Brain pericyte (primary cell): Measurements from ENCODE around the gene POLR3F.
"Not testable (repeated sequence)": the region's sequence is repeated elsewhere in the genome, so short reads cannot be mapped to it uniquely, and the experiment has no call there.

Source experiments
- DNase-seq: peaks from one replicate; pipeline ENCODE4 v3.0.0-alpha.2; 2012; ENCODE audit warnings: low read depth, low spot score

POLR3F gene

DNA sequence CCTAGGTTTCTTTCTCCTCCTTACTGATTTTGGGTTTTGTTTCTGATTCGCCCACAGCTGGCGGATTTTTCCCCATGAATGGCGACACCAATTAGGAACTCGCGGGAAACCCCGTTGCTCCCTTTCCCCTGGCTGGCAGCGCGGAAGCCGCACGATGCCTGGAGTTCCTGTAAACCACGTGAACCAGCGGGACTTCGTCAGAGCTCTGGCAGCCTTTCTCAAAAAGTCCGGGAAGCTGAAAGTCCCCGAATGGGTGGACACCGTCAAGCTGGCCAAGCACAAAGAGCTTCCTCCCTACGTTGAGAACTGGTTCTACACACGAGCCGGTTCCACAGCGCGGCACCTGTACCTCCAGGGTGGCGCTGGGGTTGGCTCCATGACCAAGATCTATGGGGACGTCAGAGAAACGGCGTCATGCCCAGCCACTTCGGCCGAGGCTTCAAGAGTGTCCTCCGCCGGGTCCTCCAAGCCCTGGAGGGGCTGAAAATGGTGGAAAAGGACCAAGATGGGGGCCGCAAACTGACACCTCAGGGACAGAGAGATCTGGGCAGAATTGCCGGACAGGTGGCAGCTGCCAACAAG lies 37.4 kb downstream of the POLR3F start:
- DNase-seq: no peak

DNA sequence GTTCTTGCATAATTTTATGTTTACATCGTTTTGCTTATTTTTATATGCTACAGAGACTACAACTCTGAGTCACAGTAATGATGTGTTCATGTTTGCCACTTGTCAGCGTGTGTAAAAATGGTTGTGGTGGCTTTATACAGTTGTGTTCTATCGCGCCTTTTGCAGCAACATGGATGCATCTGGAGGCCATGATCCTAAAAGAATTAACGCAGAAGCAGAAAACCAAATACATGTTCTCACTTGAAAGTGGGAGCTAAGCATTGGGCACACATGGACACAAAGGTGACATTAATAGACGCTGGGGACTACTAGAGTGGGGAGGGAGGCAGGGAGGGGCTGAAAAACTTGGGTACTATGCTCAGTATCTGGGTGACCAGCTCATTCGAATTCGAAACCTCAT lies 39.6 kb downstream of the POLR3F start:
- DNase-seq: no peak

DNA sequence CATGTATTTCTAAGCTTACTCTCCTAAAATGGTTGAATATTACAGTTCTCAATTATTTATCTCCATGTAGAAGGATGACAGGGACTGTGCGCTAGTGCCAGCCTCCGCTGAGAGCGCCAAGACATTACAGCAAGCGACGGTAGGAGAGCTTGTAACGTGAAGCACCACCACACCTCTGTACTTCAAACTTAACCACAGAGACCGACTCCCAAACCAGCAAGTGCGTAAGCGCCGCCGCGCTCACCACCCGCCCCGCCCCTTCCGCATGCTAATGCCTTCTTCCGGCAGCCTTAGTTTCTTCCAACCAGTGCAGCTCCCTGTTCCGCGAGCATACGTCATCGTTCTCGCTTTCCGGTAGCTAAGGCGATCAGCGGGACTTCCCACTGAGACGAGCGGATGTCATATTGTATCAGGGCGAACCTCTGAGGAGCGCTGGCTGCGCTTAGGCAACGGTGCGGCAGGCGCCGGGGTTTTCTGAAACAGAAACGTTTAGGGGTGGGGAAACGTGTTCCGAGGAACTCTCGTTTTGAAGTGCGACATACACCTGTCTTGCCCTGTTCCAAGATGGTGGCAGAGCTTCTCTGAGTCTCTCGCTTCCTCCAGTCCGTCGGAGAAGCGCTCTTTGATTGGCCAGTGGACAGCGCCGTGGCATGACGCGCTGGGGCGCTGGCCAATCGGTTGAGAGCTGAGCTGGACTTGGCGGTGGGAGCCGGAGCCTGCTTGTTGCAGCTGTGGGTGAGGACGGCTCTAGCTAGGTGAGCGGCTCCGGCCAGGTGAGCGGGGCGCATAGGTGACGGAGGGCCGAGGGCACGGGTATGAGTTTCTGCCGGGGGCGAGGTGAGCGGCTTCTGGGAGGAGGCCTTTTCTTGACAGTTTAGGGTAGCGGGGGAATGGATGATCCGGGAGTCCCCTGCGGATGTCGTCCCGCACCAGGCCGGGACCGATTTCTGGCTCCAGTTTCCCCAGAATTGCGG lies 40.3 kb downstream of the POLR3F start, which contains the start of gene SEC23B:
Gene SEC23B, plus strand, starts transcription at position 723 of the 974 bp plus-strand sequence. CDS start 2,896 bp downstream, outside the sequence.
- peak; percentile 96 for DNase-seq

DNA sequence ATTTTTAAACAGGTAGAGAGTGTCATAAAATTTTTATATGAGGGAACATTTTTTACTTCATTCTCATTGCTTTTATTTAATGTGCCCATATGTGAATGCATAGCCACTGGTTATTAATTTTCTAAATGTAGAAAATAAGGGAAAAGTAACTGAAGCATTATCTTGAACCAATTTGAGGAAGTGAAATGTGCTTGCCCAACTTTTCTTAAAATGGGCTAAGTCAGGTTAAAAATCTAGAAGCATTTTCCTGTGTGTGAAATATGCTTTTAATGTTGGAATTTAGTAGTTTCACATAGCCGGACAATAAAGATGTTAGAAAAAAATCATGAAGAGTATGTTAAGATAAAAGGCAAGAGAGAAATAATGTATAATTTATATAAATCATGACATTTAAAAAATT lies 44.4 kb downstream of the POLR3F start:
- no peak for DNase-seq

DNA sequence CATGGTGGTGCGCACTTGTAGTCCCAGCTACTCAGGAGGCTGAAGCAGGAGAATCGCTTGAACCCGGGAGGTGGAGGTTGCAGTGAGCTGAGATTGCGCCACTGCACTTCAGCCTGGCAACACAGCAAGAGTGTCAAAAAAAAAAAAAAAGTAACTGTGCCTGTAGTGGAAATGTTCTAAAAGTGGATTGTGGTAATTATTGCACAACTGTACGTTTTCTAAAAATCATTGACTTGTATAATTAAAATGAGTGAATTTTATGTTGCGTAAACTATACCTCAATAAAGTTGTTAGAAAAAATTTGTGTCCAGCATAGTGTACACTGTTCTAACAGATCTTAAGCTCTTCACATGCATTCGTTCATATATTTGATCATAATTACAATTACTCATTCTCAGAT lies 46.0 kb downstream of the POLR3F start:
- DNase-seq: no peak

DNA sequence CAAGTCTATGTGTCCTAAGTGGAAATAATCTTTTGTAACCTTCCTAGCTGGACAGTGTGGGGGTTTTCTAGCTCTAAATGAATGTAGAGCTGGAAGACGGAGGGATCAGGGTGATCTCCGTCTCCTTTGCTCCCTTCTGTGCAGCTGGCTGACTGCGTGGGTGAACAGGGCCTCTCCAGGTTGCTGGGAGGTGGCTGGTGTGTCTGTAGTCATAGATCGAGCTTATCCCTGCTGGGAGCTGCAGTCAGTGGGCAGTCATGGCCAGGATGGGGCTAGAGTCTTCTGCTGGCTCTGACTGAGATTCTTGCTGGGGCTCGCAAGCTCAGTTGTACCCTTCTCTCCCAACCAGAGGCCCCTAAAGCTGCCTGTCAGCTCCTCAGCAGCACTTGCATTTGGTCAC lies 46.9 kb downstream of the POLR3F start:
- no peak for DNase-seq

DNA sequence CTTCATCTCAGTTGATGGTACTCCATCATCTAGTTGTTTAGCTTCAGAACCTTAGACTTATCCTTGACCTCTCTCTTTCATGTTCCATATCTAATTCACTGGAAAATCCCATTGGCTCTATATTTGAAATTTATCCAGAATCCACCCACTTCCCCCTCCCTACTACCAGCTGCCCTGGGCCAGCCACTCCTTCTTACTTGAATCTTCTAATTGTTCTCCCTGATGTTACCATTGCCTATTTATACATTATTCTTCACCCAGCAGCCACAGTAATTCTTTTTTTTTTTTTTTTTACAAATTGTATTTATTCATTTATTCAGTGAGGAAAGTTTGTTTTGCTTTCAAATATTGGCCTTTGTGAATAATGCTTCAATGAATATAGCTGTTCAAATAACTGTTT lies 48.8 kb downstream of the POLR3F start:
- DNase-seq: no peak

DNA sequence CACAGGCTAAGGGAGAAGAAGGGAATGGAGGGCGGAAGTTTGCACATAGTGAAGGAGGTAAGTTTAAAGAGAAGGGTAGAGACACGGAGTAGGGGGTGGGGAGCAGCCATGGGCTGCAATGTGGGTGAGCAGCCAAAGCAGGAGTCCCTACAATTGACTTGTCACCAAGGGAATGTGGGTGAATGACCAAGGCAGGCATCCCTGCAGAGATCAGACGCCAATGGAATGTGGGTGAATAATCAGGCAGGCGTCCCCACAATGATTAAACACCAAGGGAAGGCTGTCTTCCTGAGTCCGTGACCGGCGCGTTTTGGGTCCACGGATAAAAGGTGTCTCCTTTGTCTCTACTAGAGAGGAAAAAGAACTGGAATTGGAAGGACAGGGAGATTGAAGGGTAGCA lies 54.9 kb downstream of the POLR3F start:
- not testable (repeated sequence) for DNase-seq

DNA sequence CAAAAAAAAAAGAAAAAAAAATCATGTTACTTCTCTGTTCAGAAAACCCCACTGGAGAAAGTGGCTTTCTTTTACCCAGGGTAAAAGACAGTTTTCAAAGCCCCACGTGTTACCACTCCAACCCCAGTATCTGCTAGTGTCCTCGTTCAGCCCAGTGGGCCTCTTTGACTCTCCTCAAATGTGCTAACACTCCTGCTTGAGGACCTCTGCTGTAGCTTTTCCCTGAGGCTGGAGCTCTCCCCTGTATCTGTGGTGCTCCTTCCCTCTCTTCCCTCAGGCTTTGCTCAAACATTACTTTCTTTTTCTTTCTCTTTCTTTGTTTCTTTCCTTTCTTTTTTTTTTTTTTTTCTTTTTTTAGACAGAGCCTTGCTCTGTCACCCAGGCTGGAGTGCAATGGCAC lies 55.9 kb downstream of the POLR3F start:
- no peak for DNase-seq

DNA sequence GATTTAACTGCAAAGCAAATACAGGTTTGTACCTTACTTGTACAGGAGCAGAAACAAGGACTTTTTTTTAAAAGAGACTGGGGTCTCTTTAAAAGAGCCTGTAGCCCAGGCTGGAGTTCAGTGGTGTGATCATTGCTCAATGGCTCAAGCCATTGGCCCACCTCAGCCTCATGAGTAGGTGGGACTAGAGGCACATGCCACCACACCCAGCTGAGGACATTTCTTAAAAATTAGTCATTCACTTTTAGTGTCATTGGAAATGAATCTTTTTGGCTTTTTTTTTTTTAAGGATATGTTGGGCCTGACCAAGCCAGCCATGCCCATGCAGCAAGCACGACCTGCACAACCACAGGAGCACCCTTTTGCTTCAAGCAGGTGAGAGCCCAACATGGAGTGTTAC lies 57.5 kb downstream of the POLR3F start:
- no peak for DNase-seq

DNA sequence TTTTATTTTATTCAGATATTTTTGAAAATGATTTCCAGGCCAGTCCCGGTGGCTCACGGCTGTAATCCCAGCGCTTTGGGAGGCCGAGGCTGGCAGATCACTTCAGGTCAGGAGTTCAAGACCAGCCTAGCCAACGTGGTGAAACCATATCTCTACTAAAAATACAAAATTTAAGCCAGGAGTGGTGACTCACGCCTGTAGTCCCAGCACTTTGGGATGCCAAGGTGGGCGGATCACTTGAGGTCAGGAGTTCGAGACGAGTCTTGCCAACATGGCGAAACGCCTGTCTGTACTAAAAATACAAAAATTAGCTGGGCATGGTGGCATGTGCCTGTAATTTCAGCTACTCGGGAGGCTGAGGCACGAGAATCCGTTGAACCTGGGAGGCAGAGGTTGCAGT lies 59.6 kb downstream of the POLR3F start:
- DNase-seq: not testable (repeated sequence)

DNA sequence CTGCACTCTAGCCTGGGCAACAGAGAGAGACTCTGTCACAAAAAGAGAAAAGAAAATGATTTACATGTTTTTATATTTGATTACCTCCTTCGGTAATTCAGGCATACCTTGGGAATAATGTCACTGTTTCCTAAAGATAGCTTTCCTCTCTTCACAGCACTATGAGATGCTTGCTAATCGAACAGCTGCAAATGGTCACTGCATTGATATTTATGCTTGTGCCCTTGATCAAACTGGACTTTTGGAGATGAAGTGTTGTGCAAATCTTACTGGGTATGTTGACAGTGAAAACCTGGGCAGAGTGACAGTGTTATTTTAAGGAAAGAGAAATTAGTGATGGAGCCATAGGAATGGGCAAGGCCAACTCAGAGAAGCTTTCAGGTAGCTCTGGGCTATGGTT lies 60.1 kb downstream of the POLR3F start:
- no peak for DNase-seq

DNA sequence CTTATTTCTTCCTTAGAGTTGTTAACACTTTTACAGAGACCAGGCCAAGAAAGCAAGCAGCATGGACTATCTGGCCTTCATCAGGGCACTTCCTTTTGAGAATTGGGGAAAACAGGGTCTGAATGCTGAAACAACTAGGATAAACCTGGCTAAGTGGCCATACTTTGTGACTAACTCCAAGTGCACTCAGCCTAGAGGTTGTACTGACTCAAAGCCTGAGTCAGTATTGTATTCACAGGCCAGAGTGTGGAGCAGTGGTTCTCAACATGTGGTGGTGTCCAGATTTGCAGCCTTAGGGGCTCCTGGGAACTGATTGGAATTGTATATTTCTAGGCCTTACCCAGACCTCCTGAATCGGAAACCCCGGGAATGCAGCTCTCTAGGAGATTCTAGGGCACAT lies 60.6 kb downstream of the POLR3F start:
- no peak for DNase-seq

DNA sequence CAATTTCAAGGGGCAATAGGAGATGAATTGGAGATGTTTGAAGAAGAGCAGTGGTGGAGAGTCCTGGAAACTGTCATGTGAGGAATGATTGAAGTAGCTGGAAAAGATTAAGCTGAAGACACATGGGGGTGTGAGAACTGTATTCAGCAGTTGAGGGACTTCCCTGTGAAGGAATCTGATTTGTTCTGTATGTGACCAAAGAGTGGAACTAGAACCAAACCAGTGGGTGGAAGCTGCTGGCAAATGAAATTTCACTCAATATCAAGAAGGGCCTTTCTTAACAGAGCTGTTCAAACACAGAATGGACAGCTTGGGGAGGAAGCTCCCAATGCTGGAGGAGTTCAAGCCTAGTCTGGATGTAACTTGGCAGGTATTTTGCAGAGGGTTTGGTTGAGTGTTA lies 61.9 kb downstream of the POLR3F start:
- no peak for DNase-seq

DNA sequence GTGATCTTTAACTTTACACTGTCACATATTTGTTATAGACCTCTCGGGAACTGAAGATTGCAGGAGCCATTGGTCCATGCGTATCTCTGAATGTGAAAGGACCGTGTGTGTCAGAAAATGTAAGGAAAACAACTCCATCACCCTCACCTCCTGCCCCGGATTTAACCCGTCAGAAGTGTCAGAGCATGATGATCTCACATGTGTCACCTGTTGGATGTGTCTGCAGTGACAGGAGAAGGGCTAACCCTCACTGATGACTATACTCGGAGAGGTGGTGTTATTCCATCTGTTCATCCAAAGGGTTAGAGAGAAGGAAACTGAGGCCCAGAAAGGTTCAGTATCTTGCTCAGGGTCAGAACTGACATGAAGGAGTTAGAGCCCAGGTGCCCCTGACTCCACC lies 65.4 kb downstream of the POLR3F start:
- no peak for DNase-seq

DNA sequence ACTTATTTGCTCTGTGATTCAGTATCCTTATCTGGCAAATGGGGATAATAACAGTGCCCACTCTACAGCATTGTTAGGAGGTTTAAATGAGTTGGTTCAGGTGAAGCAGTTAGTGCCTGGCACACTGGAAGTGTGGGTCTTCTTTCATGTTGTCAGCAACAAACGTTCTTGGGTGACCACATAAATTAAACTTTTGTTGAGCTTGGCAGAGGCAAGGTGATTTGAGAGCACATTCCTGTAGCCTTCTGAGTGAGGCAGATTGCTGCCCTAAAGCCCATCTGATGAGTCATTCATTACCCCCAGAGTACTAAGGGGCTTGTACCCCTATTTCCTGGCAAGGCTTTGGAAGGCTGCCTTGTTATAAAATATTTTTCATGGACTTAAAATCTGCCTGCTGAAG lies 66.3 kb downstream of the POLR3F start:
- no peak for DNase-seq

DNA sequence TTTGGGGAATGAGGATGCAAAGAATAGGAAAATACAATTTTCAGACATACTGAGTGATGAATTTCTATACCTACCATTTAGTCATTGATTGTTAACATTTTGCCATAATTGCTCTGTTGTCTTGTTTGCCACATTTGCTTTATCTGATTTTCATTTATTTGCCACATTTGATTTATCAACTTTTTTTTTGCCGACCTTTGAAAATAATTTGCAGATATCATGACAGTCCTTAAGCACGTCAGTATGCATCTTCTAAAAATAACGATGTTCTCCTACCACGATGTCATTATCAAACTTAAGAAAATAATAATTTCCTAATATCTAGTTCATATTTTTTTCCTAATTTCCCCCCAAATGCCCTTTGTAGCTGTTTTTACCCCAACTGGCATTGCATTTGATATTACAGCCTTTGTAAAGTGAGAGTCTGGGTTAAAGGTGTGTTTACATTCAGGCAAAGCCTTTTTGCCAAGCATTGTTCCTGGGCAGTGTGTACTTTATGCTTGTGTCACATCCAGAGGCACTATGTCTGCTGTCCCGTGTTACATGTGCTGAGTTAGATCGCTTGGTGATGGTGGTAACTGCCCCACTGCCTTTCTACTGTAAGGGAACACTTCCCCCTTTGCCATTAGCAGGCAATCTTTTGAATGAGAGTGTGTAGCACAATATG lies 66.9 kb downstream of the POLR3F start:
- no peak for DNase-seq
